ENCODE results near the gene EHMT2.
"Not testable (repeated sequence)": the region's sequence is repeated elsewhere in the genome, so short reads cannot be mapped to it uniquely, and the experiment has no call there.

Gene EHMT2

DNA sequence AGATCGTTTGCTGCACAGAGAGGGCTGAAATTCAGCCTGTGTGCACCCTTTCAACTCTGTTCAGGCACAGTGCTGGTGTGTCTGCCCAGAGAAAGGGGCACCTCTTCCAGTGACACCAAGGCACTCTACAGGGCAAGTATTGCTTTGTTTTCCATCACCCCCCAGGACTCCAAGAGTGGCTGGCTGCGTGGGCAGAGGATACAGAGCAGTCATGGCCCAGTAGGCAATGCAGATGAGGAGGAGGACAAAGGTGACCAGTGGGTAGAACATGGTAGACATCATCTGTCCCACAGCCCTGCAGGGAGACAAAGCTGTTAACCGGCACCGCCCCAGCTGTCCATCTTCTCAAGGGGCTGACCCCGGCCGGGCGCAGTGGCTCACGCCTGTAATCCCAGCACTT, 28.2 kb downstream of the EHMT2 start:
- DNase-seq (ENCODE audit: low read depth): no peak

- DNase-seq (ENCODE audit: low read depth): not testable (repeated sequence)
Measured at GRCh38 chr6:31868658-31868971, 28.9 kb downstream of the EHMT2 start.

GRCh38 chr6:31865205-31866118, 32.0 kb downstream of the EHMT2 start:
- no peak for DNase-seq (ENCODE audit: low read depth)

DNA sequence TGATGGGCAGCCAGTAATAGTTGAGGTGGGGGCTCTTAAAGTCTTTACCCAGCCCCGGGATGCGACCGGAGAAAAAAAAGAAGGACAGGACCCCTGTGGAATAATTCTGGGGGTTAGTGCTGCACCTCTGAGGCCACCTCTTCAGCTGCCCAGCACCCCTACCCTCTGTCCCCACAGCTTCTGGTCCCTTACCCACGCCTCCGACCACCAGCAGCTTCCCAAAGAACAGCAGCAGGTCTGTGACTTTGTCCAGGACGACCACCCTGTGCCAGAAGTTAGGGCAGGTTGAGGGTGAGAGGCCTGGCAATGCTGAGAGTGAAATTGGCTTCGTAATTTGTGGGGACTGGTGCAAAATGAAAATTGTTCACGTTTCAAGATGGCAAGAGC, 32.7 kb downstream of the EHMT2 start:
- no peak for DNase-seq (ENCODE audit: low read depth)

- not testable (repeated sequence) for DNase-seq (ENCODE audit: low read depth)
Measured at GRCh38 chr6:31864123-31864562, 33.4 kb downstream of the EHMT2 start.

GRCh38 chr6:31862344-31863235, 34.9 kb downstream of the EHMT2 start, which contains the start of gene NEU1:
NEU1 (minus strand) TSS chr6:31862821; CDS start chr6:31862776, 45 bp downstream.
- peak; percentile 98 for DNase-seq (ENCODE audit: low read depth)

GRCh38 chr6:31861919-31862343, 35.6 kb downstream of the EHMT2 start:
- no peak for DNase-seq (ENCODE audit: low read depth)

- no peak for DNase-seq (ENCODE audit: low read depth)
Measured at GRCh38 chr6:31861150-31861549, 36.3 kb downstream of the EHMT2 start.

DNA sequence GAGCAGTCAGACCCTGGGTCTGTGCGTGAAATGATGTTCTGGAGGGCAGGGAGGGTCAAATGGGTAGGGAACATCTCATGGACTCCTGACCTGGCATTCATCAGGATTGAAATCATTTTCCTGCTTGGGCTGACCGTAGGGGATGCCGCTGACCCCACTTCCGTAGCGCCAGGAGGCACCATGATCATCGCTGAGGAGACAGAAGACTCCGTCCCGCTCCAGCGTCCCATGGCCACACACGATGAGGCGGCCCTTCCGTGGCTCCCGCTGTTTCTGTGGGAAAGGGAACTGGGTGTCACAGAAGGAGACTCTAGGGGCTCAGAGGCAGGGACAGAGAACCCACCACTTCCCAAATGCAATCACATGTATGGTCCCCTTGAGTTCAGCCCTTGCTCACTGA, 37.1 kb downstream of the EHMT2 start:
- DNase-seq (ENCODE audit: low read depth): no peak

- DNase-seq (ENCODE audit: low read depth): no peak
Measured at GRCh38 chr6:31859923-31860322, 37.6 kb downstream of the EHMT2 start.

- DNase-seq (ENCODE audit: low read depth): no peak
Measured at GRCh38 chr6:31858707-31859106, 38.8 kb downstream of the EHMT2 start.

GRCh38 chr6:31857774-31858173, 39.7 kb downstream of the EHMT2 start:
- not testable (repeated sequence) for DNase-seq (ENCODE audit: low read depth)

GRCh38 chr6:31851980-31852718, 45.3 kb downstream of the EHMT2 start:
- not testable (repeated sequence) for DNase-seq (ENCODE audit: low read depth)

GRCh38 chr6:31851485-31851832, 46.0 kb downstream of the EHMT2 start:
- no peak for DNase-seq (ENCODE audit: low read depth)

DNA sequence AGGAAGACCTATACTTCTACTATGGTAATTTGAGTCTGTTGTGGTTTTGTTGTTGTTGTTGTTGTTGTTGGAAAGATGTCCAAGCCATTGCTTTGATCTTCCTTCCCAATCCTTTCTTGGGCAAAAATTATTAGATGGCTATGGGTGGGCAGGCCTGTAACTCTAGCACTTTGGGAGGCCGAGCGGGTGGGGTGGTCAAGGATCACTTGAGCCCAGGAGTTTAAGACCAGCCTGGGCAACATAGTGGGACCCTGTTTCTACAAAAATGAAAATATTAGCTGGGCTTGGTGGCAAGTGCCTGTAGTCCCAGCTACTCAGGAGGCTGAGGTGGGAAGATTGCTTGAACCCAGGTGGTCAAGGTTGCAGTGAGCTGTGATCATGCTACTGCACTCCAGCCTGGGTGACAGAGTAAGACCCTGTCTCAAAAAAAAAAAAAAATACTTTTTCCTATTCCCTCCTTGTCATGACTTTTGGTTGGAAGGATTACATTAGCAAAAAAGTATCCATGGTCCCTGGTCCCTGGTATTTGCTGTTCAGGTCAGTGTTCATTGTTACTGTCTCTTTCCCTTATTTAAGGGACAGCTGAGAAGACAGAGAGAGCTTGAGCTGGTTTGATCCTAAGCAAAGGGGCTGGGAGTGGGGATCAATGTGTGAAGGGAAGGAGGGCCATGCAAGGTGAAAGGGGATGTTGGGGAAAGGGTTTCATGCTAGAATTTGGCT, 46.6 kb downstream of the EHMT2 start:
- no peak for DNase-seq (ENCODE audit: low read depth)

GRCh38 chr6:31847276-31847978, 50.1 kb downstream of the EHMT2 start:
- DNase-seq (ENCODE audit: low read depth): no peak

GRCh38 chr6:31844507-31844906, 53.0 kb downstream of the EHMT2 start:
- no peak for DNase-seq (ENCODE audit: low read depth)

DNA sequence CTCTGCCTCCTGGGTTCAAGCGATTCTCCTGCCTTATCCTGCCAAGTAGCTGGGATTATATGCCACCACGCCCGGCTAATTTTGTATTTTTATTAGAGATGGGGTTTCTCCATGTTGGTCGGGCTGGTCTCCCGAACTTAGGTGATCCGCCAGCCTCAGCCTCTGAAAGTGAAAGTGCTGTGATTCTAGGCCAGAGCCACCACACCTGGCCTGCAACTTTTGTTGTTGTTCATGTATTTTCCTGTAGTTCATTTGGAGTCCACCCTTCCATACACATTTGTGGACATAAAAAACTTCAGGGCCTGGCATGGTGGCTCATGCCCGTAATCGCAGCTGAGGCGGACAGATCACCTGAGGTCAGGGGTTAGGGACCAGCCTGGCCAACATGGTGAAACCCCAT, 55.4 kb downstream of the EHMT2 start:
- DNase-seq (ENCODE audit: low read depth): no peak

DNA sequence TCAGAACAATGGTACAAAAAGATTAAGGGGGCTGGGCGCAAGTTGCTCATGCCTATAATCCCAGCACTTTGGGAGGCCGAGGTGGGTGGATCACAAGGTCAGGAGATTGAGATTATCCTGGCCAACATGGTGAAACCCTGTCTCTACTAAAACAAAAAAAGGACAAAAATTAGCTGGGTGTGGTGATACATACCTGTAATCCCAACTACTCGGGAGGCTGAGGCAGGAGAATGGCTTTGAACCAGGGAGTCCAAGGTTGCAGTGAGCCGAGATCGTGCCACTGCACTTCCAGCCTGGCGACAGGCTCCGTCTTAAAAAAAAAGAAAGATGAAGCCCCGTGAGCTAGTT, 57.7 kb downstream of the EHMT2 start:
- not testable (repeated sequence) for DNase-seq (ENCODE audit: low read depth)

DNA sequence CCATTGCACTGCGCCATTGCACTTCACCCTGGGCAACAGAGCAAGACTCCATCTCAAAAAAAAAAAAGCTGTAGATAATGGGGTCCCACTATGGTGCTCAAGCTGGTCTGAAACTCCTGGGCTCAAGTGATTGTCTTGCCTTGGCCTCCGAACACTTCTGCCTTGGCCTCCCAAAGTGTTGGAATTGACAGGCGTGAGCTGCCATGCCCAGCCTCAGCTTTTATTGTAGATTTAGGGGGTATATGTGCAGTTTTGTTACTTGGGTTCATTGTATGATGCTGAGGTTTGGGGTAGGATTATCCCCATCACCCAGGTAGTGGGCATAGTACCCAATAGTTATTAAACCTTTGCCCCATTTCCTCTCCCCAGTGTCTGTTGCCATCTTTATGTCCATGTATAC, 58.5 kb downstream of the EHMT2 start:
- no peak for DNase-seq (ENCODE audit: low read depth)

DNA sequence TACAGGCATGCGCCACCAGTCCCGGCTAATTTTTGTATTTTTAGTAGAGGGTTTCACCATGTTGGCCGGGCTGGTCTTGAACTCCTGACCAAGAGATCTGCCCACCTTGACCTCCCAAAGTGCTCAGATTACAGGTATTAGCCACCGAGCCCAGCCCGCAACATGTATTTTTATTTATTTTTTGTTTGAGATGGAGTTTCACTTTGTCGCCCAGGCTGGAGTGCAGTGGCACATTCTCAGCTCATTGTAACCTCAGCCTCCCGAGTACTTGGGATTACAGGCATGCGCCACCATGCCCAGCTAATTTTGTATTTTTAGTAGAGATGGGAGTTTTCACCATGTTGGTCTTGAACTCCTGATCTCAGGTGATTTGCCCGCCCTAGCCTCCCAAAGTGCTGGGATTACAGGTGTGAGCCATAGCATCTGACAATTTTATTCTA, 59.4 kb downstream of the EHMT2 start:
- not testable (repeated sequence) for DNase-seq (ENCODE audit: low read depth)

Measured in activated T-helper 1 cell treated with Interleukin-2 at 50 U/mL for 16 hours (primary cell).